Measurements from ENCODE around the gene STPG4. TPM values are rescaled to one million over a fixed set of nuclear protein-coding genes. Genes with fewer than 3 reads are reported as not detected.

Gene STPG4
- polyA plus RNA-seq, 3 donors: 0.20 to 0.24 TPM; not detected in 1

GRCh38 chr2:47128705-47129104 is 26.4 kb downstream of the STPG4 start:
- Histone ChIP-seq H3K27me3 (ENCODE audit: control insufficient read depth in 2 of 2, insufficient read depth in 2 of 2, low read length in 2 of 2) (no peaks in the 10 kb centered on the region), H3K79me2 (ENCODE audit: insufficient read depth, low read length) (no peaks in the 10 kb centered on the region), H3K4me3 (replicated peaks in 1 of 3; ENCODE audit: low read depth in 2 of 3, low read length in 3 of 3) (no peak overlapping the region), H3K4me2 (replicated peaks; ENCODE audit: extremely low read depth, low read length, poor library complexity, severe bottlenecking) (no peak overlapping the region), H3K27ac (ENCODE audit: low read depth in 1 of 2, low read length in 2 of 2) (no peak overlapping the region), H3K36me3 (replicated peaks in 1 of 2; ENCODE audit: control insufficient read depth in 1 of 2, insufficient read depth in 2 of 2, low read length in 2 of 2) (no peaks in the 10 kb centered on the region), H4K20me1 (ENCODE audit: insufficient read depth, low read length) (no peaks in the 10 kb centered on the region), H3K4me1 (ENCODE audit: control insufficient read depth in 1 of 2, insufficient read depth in 2 of 2, low read length in 2 of 2) (no peaks in the 10 kb centered on the region), H2AFZ (ENCODE audit: insufficient read depth, low read depth, low read length, poor library complexity, severe bottlenecking) (no peak overlapping the region), H3K9me3 (replicated peaks in 1 of 2; ENCODE audit: control insufficient read depth in 1 of 2, insufficient read depth in 1 of 2, low read length in 2 of 2) (no peaks in the 10 kb centered on the region), H3K9ac (ENCODE audit: insufficient read depth, low read length, poor library complexity, severe bottlenecking) (no peak overlapping the region)
- no peak overlapping the region for H3K4me3 Mint-ChIP-seq
- WGBS (ENCODE audit: insufficient coverage): 100% methylated on average over 1 of the region's 2 CpGs
- no peak for TF ChIP-seq CTCF (IDR thresholded peaks at IDR 0.05)
- H3K36me3 Mint-ChIP-seq: peaks cover 7 to 9% of the 10 kb centered on the region in 2 donors
- H3K27ac Mint-ChIP-seq: peak overlapping the region in 1 of 7 donors; percentile 87
- no peak for DNase-seq
- peaks cover 4% of the 10 kb centered on the region for H3K4me1 Mint-ChIP-seq
- intact Hi-C loops (cut with micrococcal nuclease): no loop called here
- peaks cover 0 to 6% (median 4%) of the 10 kb centered on the region in 7 donors for H3K9me3 Mint-ChIP-seq
- peaks cover 3 to 7% (median 3%) of the 10 kb centered on the region in 3 donors for H3K27me3 Mint-ChIP-seq (ENCODE audit: low read depth in 3 of 3)

- H3K27ac Mint-ChIP-seq: peak overlapping the region in 1 of 7 donors; percentile 4
- no peaks in the 10 kb centered on the region for H3K4me1 ChIP-seq (ENCODE audit: control insufficient read depth in 1 of 2, insufficient read depth in 2 of 2, low read length in 2 of 2)
- H4K20me1 ChIP-seq (ENCODE audit: insufficient read depth, low read length): no peaks in the 10 kb centered on the region
- H3K4me2 ChIP-seq (replicated peaks; ENCODE audit: extremely low read depth, low read length, poor library complexity, severe bottlenecking): no peak overlapping the region
- no peaks in the 10 kb centered on the region for H3K79me2 ChIP-seq (ENCODE audit: insufficient read depth, low read length)
- no peaks in the 10 kb centered on the region for H3K9me3 ChIP-seq (replicated peaks in 1 of 2; ENCODE audit: control insufficient read depth in 1 of 2, insufficient read depth in 1 of 2, low read length in 2 of 2)
- H3K36me3 Mint-ChIP-seq: peaks cover 7 to 9% of the 10 kb centered on the region in 2 donors
- no peak overlapping the region for H3K4me3 ChIP-seq (replicated peaks in 1 of 3; ENCODE audit: low read depth in 2 of 3, low read length in 3 of 3)
- H3K9ac ChIP-seq (ENCODE audit: insufficient read depth, low read length, poor library complexity, severe bottlenecking): no peak overlapping the region
- 83% methylated on average over 5 of the region's 7 CpGs for WGBS (ENCODE audit: insufficient coverage)
- H3K4me3 Mint-ChIP-seq: no peak overlapping the region
- no peak for DNase-seq
- H3K27ac ChIP-seq (ENCODE audit: low read depth in 1 of 2, low read length in 2 of 2): no peak overlapping the region
- H2AFZ ChIP-seq (ENCODE audit: insufficient read depth, low read depth, low read length, poor library complexity, severe bottlenecking): no peak overlapping the region
- H3K9me3 Mint-ChIP-seq: peaks cover 0 to 6% (median 4%) of the 10 kb centered on the region in 7 donors
- intact Hi-C loops (cut with micrococcal nuclease): no loop called here
- TF ChIP-seq CTCF (IDR thresholded peaks at IDR 0.05): no peak
- no peaks in the 10 kb centered on the region for H3K36me3 ChIP-seq (replicated peaks in 1 of 2; ENCODE audit: control insufficient read depth in 1 of 2, insufficient read depth in 2 of 2, low read length in 2 of 2)
- peaks cover 3 to 7% (median 3%) of the 10 kb centered on the region in 3 donors for H3K27me3 Mint-ChIP-seq (ENCODE audit: low read depth in 3 of 3)
- peaks cover 4% of the 10 kb centered on the region for H3K4me1 Mint-ChIP-seq
- H3K27me3 ChIP-seq (ENCODE audit: control insufficient read depth in 2 of 2, insufficient read depth in 2 of 2, low read length in 2 of 2): no peaks in the 10 kb centered on the region
These were observed 27.1 kb downstream of the STPG4 start for GRCh38 chr2:47127862-47128543.

Data from CD14-positive monocyte (primary cell).